ENCODE measurements around the gene AGGF1.
"Not testable (repeated sequence)": the region's sequence is repeated elsewhere in the genome, so short reads cannot be mapped to it uniquely, and the experiment has no call there.

Gene AGGF1

GRCh38 chr5:77087484-77088261, 57.5 kb downstream of the AGGF1 start:
- no peak for DNase-seq

- no peak for DNase-seq
These were observed 65.0 kb downstream of the AGGF1 start for GRCh38 chr5:77095189-77095588.

GRCh38 chr5:77101298-77101697, 71.1 kb downstream of the AGGF1 start:
- DNase-seq, result no peak

GRCh38 chr5:77102549-77102948, 72.3 kb downstream of the AGGF1 start:
- DNase-seq, result no peak

- DNase-seq, result no peak
These were observed 73.3 kb downstream of the AGGF1 start for GRCh38 chr5:77103457-77103856.

GRCh38 chr5:77104813-77105212, 74.6 kb downstream of the AGGF1 start:
- DNase-seq, result no peak

- DNase-seq, result not testable (repeated sequence)
These were observed 76.8 kb downstream of the AGGF1 start for GRCh38 chr5:77107035-77107434.

Data from GDM1 (cell line).